Trophoblast cell (in vitro differentiated cells and primary cell): Measurements from ENCODE around the gene JRKL.

Source experiments
- DNase-seq, 2 donors: peaks; one replicate each; pipeline ENCODE4 v3.0.0-alpha.2; 2016
- H2AFZ ChIP-seq: 2 replicates; pipeline ENCODE4 v1.6.1; 2013; ENCODE audit warnings: low read length, moderate library complexity, mild to moderate bottlenecking; ENCODE audit not compliant: insufficient read depth, poor library complexity
- H2AK5ac ChIP-seq: 2 replicates; pipeline ENCODE4 v1.6.1; 2013; ENCODE audit warnings: mild to moderate bottlenecking, low read length
- H2BK120ac ChIP-seq: 2 replicates; pipeline ENCODE4 v1.6.1; 2013; ENCODE audit warnings: low read length, mild to moderate bottlenecking, moderate library complexity; ENCODE audit not compliant: insufficient read depth, poor library complexity
- H2BK12ac ChIP-seq: 2 replicates; pipeline ENCODE4 v1.6.1; 2013; ENCODE audit warnings: mild to moderate bottlenecking, low read length, moderate library complexity
- H2BK5ac ChIP-seq: 2 replicates; pipeline ENCODE4 v1.6.1; 2013; ENCODE audit warnings: low read length, low read depth, moderate library complexity, mild to moderate bottlenecking; ENCODE audit not compliant: poor library complexity
- H3K14ac ChIP-seq: 2 replicates; pipeline ENCODE4 v1.6.1; 2013; ENCODE audit warnings: mild to moderate bottlenecking, low read length
- H3K18ac ChIP-seq: 2 replicates; pipeline ENCODE4 v1.6.1; 2013; ENCODE audit warnings: mild to moderate bottlenecking, low read length
- H3K23ac ChIP-seq: 2 replicates; pipeline ENCODE4 v1.6.1; 2013; ENCODE audit warnings: low read length
- H3K27ac ChIP-seq: 2 replicates; pipeline ENCODE4 v1.5.1; 2013; ENCODE audit warnings: low read depth, mild to moderate bottlenecking, inconsistent platforms, low read length, moderate library complexity
- H3K27me3 ChIP-seq: 2 replicates; pipeline ENCODE4 v1.6.1; 2013; ENCODE audit warnings: inconsistent platforms, mild to moderate bottlenecking, low read length, moderate library complexity; ENCODE audit not compliant: insufficient read depth
- H3K36me3 ChIP-seq, 2 experiments: 1 replicate in 1 of 2; 2 replicates in 1 of 2; pipeline ENCODE4 v1.6.1; 2013; ENCODE audit warnings: low read length in 2 of 2, mild to moderate bottlenecking in 2 of 2, moderate library complexity in 1 of 2; ENCODE audit not compliant: insufficient read depth in 2 of 2, control insufficient read depth in 1 of 2
- H3K4ac ChIP-seq: 2 replicates; pipeline ENCODE4 v1.6.1; 2013; ENCODE audit warnings: low read depth, mild to moderate bottlenecking, low read length, moderate library complexity
- H3K4me1 ChIP-seq, 2 experiments: 1 replicate in 1 of 2; 2 replicates in 1 of 2; pipeline ENCODE4 v1.6.1; 2013; ENCODE audit warnings: low read length in 2 of 2, mild to moderate bottlenecking in 2 of 2, moderate library complexity in 1 of 2; ENCODE audit not compliant: insufficient read depth in 2 of 2, control insufficient read depth in 1 of 2
- H3K4me2 ChIP-seq: 2 replicates; pipeline ENCODE4 v1.6.1; 2013; ENCODE audit warnings: inconsistent platforms, mild to moderate bottlenecking, low read length, moderate library complexity
- H3K4me3 ChIP-seq: 2 replicates; pipeline ENCODE4 v1.5.1; 2013; ENCODE audit warnings: mild to moderate bottlenecking, low read depth, low read length, inconsistent platforms
- H3K79me1 ChIP-seq: one replicate; pipeline ENCODE4 v1.6.1; 2013; ENCODE audit warnings: low read length
- H3K79me2 ChIP-seq: 2 replicates; pipeline ENCODE4 v1.6.1; 2013; ENCODE audit warnings: low read length, mild to moderate bottlenecking; ENCODE audit not compliant: control insufficient read depth, insufficient read depth, poor library complexity
- H3K9ac ChIP-seq: 2 replicates; pipeline ENCODE4 v1.6.1; 2013; ENCODE audit warnings: mild to moderate bottlenecking, low read length
- H3K9me3 ChIP-seq: 2 replicates; pipeline ENCODE4 v1.6.1; 2013; ENCODE audit warnings: low read depth, mild to moderate bottlenecking, control low read depth, inconsistent platforms, low read length; ENCODE audit not compliant: insufficient read depth
- H4K12ac ChIP-seq: 2 replicates; pipeline ENCODE4 v1.6.1; 2013; ENCODE audit warnings: low read depth, mild to moderate bottlenecking, low read length, moderate library complexity
- H4K8ac ChIP-seq: 2 replicates; pipeline ENCODE4 v1.6.1; 2013; ENCODE audit warnings: low read depth, mild to moderate bottlenecking, low read length, moderate library complexity
- H4K91ac ChIP-seq: one replicate; pipeline ENCODE4 v1.6.1; 2013; ENCODE audit warnings: low read depth, mild to moderate bottlenecking, low read length, moderate library complexity
- WGBS: extraction: QIAGEN DNeasy Blood & Tissue Kit; methylation state at CpG from one replicate; pipeline ENCODE4 v1.1.7; 2013; ENCODE audit warnings: missing lambda C conversion rate; ENCODE audit not compliant: insufficient read length, insufficient coverage; ENCODE audit errors: extremely low coverage; 5-methylcytosine and 5-hydroxymethylcytosine counted together

The JRKL gene

GRCh38 chr11:96358321-96358720, 31.5 kb upstream of the JRKL start:
- Histone ChIP-seq H2AK5ac (no peak overlapping the region), H3K4ac (no peak overlapping the region), H3K27me3 (no peaks in the 10 kb centered on the region), H3K9me3 (no peaks in the 10 kb centered on the region), H4K91ac (no peak overlapping the region), H3K36me3 (peaks cover 4 to 6% of the 10 kb centered on the region in 2 experiments), H4K8ac (no peak overlapping the region), H3K23ac (no peak overlapping the region), H3K27ac (no peak overlapping the region), H3K79me1 (no peaks in the 10 kb centered on the region), H3K79me2 (no peaks in the 10 kb centered on the region), H4K12ac (no peak overlapping the region), H3K9ac (no peak overlapping the region), H2BK12ac (no peak overlapping the region), H3K4me1 (no peaks in the 10 kb centered on the region), H3K4me3 (no peak overlapping the region), H3K14ac (no peak overlapping the region), H2AFZ (no peak overlapping the region), H3K18ac (no peak overlapping the region), H3K4me2 (no peak overlapping the region), H2BK5ac (no peak overlapping the region), H2BK120ac (no peak overlapping the region)
- WGBS: no CpG with 5 or more reads among the region's 3 CpGs
- DNase-seq: no peak

GRCh38 chr11:96361778-96362177, 28.0 kb upstream of the JRKL start:
- H2BK12ac ChIP-seq: no peak overlapping the region
- H3K9ac ChIP-seq: no peak overlapping the region
- H3K79me1 ChIP-seq: no peaks in the 10 kb centered on the region
- H3K4me2 ChIP-seq: no peak overlapping the region
- peaks cover 6% of the 10 kb centered on the region in 2 experiments for H3K36me3 ChIP-seq
- no peak overlapping the region for H2BK5ac ChIP-seq
- no peak overlapping the region for H3K4me3 ChIP-seq
- no peak overlapping the region for H3K14ac ChIP-seq
- H2AFZ ChIP-seq: no peak overlapping the region
- no peak overlapping the region for H3K18ac ChIP-seq
- H4K12ac ChIP-seq: no peak overlapping the region
- no peak overlapping the region for H2AK5ac ChIP-seq
- no peak overlapping the region for H3K4ac ChIP-seq
- H4K91ac ChIP-seq: no peak overlapping the region
- no peak overlapping the region for H2BK120ac ChIP-seq
- no peak for DNase-seq
- no peaks in the 10 kb centered on the region for H3K27me3 ChIP-seq
- H3K4me1 ChIP-seq: no peaks in the 10 kb centered on the region
- no peak overlapping the region for H3K23ac ChIP-seq
- H3K9me3 ChIP-seq: no peaks in the 10 kb centered on the region
- H4K8ac ChIP-seq: no peak overlapping the region
- no peak overlapping the region for H3K27ac ChIP-seq
- H3K79me2 ChIP-seq: no peaks in the 10 kb centered on the region
- no CpG with 5 or more reads among the region's 2 CpGs for WGBS

DNA sequence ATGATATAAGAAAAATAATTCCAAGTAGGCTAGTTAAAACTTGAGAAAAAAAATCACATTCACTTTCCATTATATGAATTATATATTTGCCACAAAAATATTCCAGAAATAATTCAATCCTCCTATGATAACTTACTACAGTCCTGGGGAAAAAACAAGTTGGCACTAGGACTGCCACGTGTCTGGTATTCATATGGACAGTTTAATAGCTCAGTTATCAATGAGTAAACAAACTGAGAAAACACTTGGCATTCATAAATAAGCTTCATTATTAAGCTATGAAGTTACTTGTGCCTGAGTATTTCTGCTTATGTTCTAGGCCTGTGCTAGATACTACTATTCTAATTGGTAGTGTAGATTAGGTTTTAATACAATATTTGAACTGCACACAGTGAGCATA, 24.3 kb upstream of the JRKL start:
- H3K4me1 ChIP-seq: no peaks in the 10 kb centered on the region
- H3K36me3 ChIP-seq: peaks cover 5 to 6% of the 10 kb centered on the region in 2 experiments
- H3K9me3 ChIP-seq: peaks cover 2% of the 10 kb centered on the region
- H4K91ac ChIP-seq: no peak overlapping the region
- H3K23ac ChIP-seq: no peak overlapping the region
- no peak overlapping the region for H3K14ac ChIP-seq
- H3K79me1 ChIP-seq: no peaks in the 10 kb centered on the region
- no peak overlapping the region for H4K8ac ChIP-seq
- H3K79me2 ChIP-seq: no peaks in the 10 kb centered on the region
- no peak for DNase-seq
- no peak overlapping the region for H2AK5ac ChIP-seq
- H2BK12ac ChIP-seq: no peak overlapping the region
- H2BK5ac ChIP-seq: no peak overlapping the region
- H4K12ac ChIP-seq: no peak overlapping the region
- no peak overlapping the region for H3K18ac ChIP-seq
- H3K27me3 ChIP-seq: no peaks in the 10 kb centered on the region
- no peak overlapping the region for H3K27ac ChIP-seq
- no peak overlapping the region for H3K4me3 ChIP-seq
- no peak overlapping the region for H2AFZ ChIP-seq
- no peak overlapping the region for H3K4me2 ChIP-seq
- H2BK120ac ChIP-seq: no peak overlapping the region
- no CpG with 5 or more reads among the region's 1 CpG for WGBS
- H3K9ac ChIP-seq: no peak overlapping the region
- no peak overlapping the region for H3K4ac ChIP-seq

DNA sequence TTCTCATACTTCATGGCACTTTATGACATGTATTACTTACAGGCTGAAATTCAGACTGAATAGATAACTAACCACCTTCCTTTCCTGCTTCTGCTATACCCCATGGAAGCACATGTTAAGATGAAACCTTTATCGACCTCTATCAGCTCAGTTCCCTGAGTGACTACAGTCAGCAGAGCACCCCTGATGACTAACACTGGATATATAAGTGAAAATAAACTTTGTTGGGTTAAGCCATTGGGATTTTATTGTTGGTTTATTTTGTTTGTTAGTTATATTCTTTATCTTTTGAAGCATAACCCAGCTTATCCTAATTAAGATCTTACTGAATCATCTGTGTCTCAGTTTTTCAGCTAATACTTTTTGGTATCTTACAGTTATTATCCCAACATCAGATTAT, 23.8 kb upstream of the JRKL start:
- no peaks in the 10 kb centered on the region for H3K79me1 ChIP-seq
- H3K79me2 ChIP-seq: no peaks in the 10 kb centered on the region
- WGBS: no CpG with 5 or more reads among the region's 1 CpG

More for the DNA sequence above, 23.8 kb upstream of the JRKL start:
- Histone ChIP-seq H4K91ac (no peak overlapping the region), H3K9me3 (peaks cover 2% of the 10 kb centered on the region), H3K9ac (no peak overlapping the region), H3K27me3 (no peaks in the 10 kb centered on the region), H3K27ac (no peak overlapping the region), H4K8ac (no peak overlapping the region), H3K4me2 (no peak overlapping the region), H3K36me3 (peaks cover 5 to 6% of the 10 kb centered on the region in 2 experiments), H3K4ac (no peak overlapping the region), H2AFZ (no peak overlapping the region), H2BK120ac (no peak overlapping the region), H3K18ac (no peak overlapping the region), H3K4me3 (no peak overlapping the region), H2BK5ac (no peak overlapping the region), H4K12ac (no peak overlapping the region), H3K14ac (no peak overlapping the region), H2AK5ac (no peak overlapping the region), H3K23ac (no peak overlapping the region), H3K4me1 (no peaks in the 10 kb centered on the region), H2BK12ac (no peak overlapping the region)
- DNase-seq: no peak
